ENCODE data around the gene RHBDD1.
A peak's percentile ranks its signal among the peaks of the same experiment; 100 is the strongest.

Gene RHBDD1

GRCh38 chr2:226979004-226979403 is 143.2 kb downstream of the RHBDD1 start:
- DNase-seq (ENCODE audit: extremely low read depth, low read depth) = no peak
- H3K4me3 ChIP-seq (replicated peaks; ENCODE audit: low read depth, low read length) = no peak overlapping the region
- TF ChIP-seq, protein P1, sequence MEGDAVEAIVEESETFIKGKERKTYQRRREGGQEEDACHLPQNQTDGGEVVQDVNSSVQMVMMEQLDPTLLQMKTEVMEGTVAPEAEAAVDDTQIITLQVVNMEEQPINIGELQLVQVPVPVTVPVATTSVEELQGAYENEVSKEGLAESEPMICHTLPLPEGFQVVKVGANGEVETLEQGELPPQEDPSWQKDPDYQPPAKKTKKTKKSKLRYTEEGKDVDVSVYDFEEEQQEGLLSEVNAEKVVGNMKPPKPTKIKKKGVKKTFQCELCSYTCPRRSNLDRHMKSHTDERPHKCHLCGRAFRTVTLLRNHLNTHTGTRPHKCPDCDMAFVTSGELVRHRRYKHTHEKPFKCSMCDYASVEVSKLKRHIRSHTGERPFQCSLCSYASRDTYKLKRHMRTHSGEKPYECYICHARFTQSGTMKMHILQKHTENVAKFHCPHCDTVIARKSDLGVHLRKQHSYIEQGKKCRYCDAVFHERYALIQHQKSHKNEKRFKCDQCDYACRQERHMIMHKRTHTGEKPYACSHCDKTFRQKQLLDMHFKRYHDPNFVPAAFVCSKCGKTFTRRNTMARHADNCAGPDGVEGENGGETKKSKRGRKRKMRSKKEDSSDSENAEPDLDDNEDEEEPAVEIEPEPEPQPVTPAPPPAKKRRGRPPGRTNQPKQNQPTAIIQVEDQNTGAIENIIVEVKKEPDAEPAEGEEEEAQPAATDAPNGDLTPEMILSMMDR (IDR thresholded peaks at IDR 0.05; ENCODE audit: low read depth, low read length, missing control alignments) = no peak

GRCh38 chr2:226981791-226982326 is 146.0 kb downstream of the RHBDD1 start:
- TF ChIP-seq, protein P1 (IDR thresholded peaks at IDR 0.05; ENCODE audit: low read depth, low read length, missing control alignments) = no peak
- DNase-seq (ENCODE audit: extremely low read depth, low read depth) = no peak

DNA sequence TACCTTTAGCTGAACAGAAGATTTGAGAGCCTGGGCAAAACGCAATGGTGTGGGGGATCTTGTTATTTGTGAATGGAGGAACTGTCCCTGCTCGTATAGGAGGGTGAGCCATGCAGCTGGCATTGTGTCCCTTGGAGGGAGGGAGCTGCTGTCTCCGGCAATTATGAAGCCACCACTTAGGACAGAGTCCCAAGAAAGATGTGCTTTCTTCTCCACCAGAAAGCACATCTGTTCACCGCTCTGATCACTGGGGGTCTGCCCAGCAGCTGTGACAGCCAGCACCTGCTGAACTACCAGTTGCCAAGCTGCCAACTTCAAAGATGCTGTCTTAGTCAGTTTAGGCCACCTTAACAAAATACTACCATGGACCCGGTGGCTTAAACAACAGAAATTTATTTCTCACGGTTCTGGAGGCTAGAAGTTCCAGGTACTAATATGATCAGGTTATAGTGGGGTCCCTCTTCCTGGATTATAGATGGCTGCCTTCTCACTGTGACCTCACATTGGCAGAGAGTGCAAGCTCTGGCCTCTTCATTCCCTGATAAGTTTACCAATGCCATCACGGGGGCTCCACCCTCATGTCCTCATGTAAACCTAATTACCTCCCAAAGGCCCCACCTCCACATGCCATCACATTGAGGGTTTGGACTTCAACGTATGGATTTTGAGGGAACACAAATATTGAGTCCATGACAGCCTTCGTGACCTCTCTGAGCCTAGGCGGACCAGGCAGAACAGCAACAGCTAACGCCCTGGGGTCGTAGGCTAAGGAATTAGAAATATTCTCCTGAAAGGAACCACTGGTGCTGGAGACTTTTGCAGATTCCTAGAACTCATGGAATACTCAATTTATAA is 148.3 kb downstream of the RHBDD1 start:
- TF ChIP-seq, protein P1 (IDR thresholded peaks at IDR 0.05; ENCODE audit: low read depth, low read length, missing control alignments) = no peak
- no peak for DNase-seq (ENCODE audit: extremely low read depth, low read depth)

More at GRCh38 chr2:226981791-226982326, 146.0 kb downstream of the RHBDD1 start:
- H3K4me3 ChIP-seq (replicated peaks; ENCODE audit: low read depth, low read length) = no peak overlapping the region

GRCh38 chr2:226984750-226985582 is 149.1 kb downstream of the RHBDD1 start:
- no peak overlapping the region for H3K4me3 ChIP-seq (replicated peaks; ENCODE audit: low read depth, low read length)
- DNase-seq (ENCODE audit: extremely low read depth, low read depth) = peak; percentile 69
- TF ChIP-seq, protein P1 (IDR thresholded peaks at IDR 0.05; ENCODE audit: low read depth, low read length, missing control alignments) = peak; percentile 56

More for the DNA sequence above, 148.3 kb downstream of the RHBDD1 start:
- no peak overlapping the region for H3K4me3 ChIP-seq (replicated peaks; ENCODE audit: low read depth, low read length)

- DNase-seq (ENCODE audit: extremely low read depth, low read depth) = no peak
- TF ChIP-seq, protein P1 (IDR thresholded peaks at IDR 0.05; ENCODE audit: low read depth, low read length, missing control alignments) = no peak
- no peak overlapping the region for H3K4me3 ChIP-seq (replicated peaks; ENCODE audit: low read depth, low read length)
Measured at GRCh38 chr2:226985583-226985946, 149.7 kb downstream of the RHBDD1 start.

GRCh38 chr2:226991663-226992062 is 155.8 kb downstream of the RHBDD1 start:
- TF ChIP-seq, protein P1 (IDR thresholded peaks at IDR 0.05; ENCODE audit: low read depth, low read length, missing control alignments) = no peak
- no peak overlapping the region for H3K4me3 ChIP-seq (replicated peaks; ENCODE audit: low read depth, low read length)
- DNase-seq (ENCODE audit: extremely low read depth, low read depth) = no peak

Measured in HFF-Myc (cell line).